Measurements from ENCODE around the gene ACSL4.

DNA sequence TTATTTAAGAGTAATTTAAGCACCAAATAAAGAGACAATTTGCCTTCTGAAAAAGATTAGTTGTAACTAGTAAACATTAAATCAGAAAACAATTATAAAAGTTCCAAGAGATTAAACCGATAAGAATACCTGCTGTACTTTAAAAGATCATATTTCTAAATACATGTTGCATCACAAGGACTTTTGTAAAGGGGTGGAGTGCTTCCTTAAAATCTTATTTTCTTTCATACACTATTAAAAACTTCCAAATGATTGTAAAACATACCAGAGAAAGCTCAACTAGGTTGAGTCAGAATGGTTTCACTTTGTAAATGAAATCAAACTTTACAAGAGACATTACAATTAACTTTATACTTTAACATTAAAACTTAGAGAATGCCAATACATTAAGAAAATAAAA lies 41.8 kb downstream of the ACSL4 start:
- no peak for TF ChIP-seq CREB5 (CRISPR knock-in tag; IDR thresholded peaks at IDR 0.05; ENCODE audit: low read depth)
- TF ChIP-seq ZFP3 (CRISPR knock-in tag; IDR thresholded peaks at IDR 0.05), result no peak
- TF ChIP-seq ZNF70 (CRISPR knock-in tag; IDR thresholded peaks at IDR 0.05), result no peak
- TF ChIP-seq BACH2 (CRISPR knock-in tag; IDR thresholded peaks at IDR 0.05; ENCODE audit: borderline replicate concordance), result no peak
- TF ChIP-seq PATZ1 (CRISPR knock-in tag; IDR thresholded peaks at IDR 0.05; ENCODE audit: borderline replicate concordance), result no peak
- no peak for TF ChIP-seq ZNF565 (CRISPR knock-in tag; conservative IDR thresholded peaks at IDR 0.05; ENCODE audit: low read depth)
- TF ChIP-seq SNAI2 (CRISPR knock-in tag; IDR thresholded peaks at IDR 0.05), result no peak
- TF ChIP-seq ZC3H10 (CRISPR knock-in tag; IDR thresholded peaks at IDR 0.05), result no peak
- no peak for TF ChIP-seq PPARA (CRISPR knock-in tag; IDR thresholded peaks at IDR 0.05; ENCODE audit: borderline replicate concordance)
- no peak for TF ChIP-seq CSRNP3 (CRISPR knock-in tag; IDR thresholded peaks at IDR 0.05)

All from SK-N-SH treated with all-trans-retinoic acid at 6 μM for 48 hours (cell line).